ENCODE measurements around the gene ALAD.

- no peak for TF ChIP-seq CTCF (optimal IDR thresholded peaks at IDR 0.05 in 1 of 3, IDR thresholded peaks at IDR 0.05 in 1 of 3, conservative IDR thresholded peaks at IDR 0.05 in 1 of 3; ENCODE audit: extremely low read depth in 1 of 3, insufficient read depth in 2 of 3, low read length in 3 of 3)
- TF ChIP-seq EZH2 (IDR thresholded peaks at IDR 0.05; ENCODE audit: low read length), result no peak
These were observed 52.6 kb downstream of the ALAD start for GRCh38 chr9:113348437-113348836.
